HG03103 (cell line): Measurements from ENCODE around the gene KCNJ6.
"Not testable (repeated sequence)": the region's sequence is repeated elsewhere in the genome, so short reads cannot be mapped to it uniquely, and the experiment has no call there.

Experiments used
- ATAC-seq: cut with Tn5 transposase; IDR thresholded peaks from one replicate; pipeline ENCODE4 v1.9.1; 2021; ENCODE audit warnings: low read depth; ENCODE audit not compliant: unreplicated experiment

The KCNJ6 gene

DNA sequence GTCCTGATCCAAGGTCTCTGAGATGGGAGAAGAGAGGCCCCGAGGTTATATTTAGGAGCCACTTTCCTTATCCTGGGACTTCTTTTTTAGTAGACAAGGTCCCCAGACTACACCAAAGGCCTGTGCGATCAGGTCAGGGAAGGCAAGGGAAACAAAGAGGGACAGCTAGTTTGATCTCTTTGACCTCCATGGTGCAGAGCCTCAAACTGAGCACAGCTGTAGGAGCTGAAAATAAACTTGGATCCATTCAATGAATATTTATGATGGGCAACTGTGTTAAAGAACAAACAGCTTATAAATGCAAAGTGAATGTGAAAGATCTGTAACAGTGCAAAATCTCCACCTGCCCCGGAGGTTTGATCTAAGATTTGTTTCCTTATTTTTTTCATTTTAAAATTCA lies 293.1 kb downstream of the KCNJ6 start:
- ATAC-seq, result no peak

DNA sequence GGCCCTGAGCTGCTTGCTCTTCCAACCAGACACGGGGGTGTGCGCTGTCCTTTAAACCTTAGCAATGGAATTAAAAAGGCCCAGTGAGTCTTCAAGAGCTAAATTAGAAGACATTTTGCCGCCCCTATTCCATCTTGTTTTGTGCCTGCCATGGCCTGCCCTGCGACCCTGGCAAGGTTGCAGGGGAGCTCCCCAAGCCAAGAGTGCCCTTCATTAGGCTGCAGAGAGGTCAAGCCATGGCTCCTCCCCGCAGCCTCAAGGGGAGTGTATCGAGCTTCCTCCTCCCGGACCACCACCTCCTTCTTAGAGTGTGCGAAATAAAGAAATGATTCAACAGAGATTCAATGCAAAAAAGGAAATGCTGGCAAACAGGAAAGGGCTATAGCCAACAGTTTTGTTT lies 293.5 kb downstream of the KCNJ6 start:
- ATAC-seq, result no peak

DNA sequence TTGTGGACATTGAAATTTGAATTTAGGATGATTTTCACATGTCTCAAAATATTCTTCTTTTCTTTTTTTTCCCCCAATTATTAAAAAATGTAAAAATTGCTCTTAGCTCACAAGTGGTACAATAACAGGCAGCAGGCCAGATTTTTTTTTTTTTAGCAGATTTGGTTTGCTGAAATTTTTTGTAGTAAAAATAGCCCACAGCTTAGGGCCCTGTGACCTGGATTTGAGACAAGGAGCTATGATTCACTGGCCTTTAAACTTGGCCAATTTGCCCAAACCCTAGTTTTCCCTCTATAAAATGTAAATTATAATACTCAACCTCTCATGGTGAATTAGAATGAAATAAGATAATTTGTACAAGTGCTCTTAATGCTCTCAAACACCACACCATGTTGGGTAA lies 295.9 kb downstream of the KCNJ6 start:
- no peak for ATAC-seq

DNA sequence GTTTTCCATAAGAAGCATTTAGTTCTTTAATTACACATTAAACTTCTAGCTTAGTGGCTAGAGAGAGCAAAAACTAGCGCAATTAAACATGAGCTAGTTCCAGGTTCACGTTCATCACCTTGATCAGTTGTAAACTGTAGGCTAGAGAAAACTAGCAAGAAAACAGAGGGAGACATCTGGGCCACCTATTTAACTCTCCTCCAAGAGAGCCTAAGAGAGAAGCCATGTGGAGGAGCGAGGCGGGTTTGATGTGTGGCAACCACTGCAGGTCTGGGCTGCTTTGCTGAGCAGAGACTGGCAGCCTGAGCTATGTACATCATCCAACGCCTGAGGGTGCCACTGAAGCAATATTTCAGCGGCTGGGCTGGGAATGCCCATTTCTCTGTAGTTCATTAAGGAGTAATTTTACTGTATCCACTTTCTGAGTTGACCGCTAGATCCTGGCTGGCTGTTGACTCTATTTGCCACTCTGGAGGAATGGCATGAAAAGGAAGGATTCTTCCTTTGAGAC lies 296.7 kb downstream of the KCNJ6 start:
- ATAC-seq, result no peak

DNA sequence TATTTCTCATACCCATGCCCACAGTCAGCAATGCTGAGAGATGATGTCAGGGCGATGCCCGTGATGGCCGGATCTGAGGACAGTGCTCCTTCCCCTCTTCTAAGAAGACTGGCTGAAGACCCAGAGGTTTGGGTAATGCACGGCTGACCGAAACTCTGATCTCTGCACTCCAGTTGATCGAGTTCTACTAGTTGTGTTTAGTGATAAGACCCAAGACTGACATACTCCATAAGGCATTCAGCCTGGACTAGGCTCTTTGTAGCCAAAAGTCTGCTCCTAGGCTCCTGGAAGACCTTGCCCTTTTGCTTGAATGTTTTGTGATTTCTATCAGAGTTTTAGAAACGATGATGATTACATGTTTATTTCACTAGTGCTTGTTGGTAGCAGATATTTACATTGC lies 298.2 kb downstream of the KCNJ6 start:
- ATAC-seq, result no peak

DNA sequence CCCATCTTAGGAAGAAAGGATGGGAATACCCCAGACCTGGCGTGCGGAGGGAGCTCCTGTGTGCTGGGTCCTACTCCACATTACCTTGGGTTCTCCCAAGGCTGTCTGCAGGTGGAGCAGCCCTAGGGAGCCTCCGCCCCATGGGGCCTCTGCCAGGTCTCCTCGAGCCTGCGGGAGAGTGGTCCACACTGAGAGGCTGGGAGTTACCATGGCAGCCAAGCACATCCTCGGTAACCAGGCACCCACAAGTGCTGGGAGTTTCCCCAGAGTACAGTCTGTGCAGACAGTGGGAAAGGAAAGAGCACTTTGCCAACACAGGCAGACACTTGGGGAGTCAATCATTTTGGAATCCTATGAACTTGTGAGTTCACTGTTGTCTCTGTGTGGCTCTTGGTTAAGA lies 300.3 kb downstream of the KCNJ6 start:
- ATAC-seq, result no peak

DNA sequence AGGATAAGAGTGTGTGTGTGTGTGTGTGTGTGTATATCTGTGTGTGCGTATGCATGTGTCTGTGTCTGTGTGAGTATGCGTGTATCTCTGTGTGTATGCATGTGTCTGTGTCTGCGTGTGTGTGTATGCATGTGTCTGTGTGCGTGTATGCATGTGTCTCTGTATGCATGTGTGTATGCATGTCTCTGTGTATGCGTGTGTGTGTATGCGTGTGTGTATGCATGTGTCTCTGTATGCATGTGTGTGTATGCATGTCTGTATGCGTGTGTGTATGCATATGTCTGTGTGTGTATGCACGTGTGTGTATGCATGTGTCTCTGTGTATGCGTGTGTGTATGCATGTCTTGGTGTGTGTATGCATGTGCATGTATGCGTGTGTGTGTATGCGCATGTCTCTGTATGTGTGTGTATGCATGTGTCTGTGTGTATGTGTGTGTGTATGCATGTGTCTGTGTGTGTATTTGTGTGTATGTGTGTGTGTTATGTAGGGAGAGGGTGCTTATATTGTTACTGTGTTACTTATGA lies 301.8 kb downstream of the KCNJ6 start:
- no peak for ATAC-seq

DNA sequence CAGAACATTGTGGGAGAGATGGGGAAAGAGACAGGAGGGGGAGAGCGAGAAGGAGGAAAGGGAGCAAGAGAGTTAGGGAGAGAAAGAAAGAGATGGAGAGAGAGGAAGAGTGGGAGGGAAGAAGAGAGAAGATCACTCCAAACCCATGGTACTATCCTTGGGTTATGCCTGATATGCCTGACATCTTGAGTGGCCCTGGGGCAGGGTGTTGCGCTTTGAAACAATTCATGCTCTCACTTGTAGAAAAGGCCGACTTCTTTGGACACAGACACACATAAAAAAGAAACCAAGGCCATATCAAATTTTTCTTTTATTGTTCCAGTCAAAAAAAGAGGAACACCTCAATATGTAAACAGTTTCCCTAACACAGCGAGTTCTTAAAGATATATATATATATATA lies 309.2 kb downstream of the KCNJ6 start:
- ATAC-seq, result no peak

DNA sequence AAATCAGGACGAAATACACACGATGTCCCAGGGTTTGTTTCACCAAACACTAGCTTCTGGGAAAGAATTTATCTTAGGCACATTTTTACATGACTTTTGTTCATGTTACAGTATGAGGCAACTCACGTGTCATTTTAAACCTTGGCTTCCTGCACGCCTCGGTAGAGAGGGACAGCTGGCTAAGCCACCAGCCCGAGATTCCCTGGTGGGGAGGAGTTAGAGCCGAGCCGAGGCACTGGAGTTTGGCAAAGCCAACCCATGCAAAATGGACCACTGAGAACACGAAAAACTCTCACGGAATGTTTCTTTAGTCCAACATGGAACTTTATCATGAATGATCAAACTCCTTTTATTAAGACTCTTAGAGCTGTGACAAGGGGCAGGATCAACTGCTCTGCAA lies 309.7 kb downstream of the KCNJ6 start:
- ATAC-seq, result no peak

DNA sequence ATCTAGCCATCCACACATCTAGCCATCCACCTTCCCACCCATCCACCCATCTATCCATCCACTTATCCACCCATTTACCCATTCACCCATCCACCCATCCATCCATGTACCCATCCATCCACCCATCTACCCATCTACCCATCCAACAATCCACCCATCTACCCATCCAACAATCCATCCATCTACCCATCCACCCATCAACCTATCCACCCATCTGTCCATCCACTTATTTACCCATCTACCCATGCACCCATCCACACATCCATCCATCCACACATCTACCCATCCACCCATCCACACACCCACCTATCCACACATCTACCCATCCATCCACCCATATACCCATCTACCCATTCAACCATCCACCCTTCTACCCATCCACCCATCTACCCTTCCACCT lies 311.3 kb downstream of the KCNJ6 start:
- no peak for ATAC-seq

DNA sequence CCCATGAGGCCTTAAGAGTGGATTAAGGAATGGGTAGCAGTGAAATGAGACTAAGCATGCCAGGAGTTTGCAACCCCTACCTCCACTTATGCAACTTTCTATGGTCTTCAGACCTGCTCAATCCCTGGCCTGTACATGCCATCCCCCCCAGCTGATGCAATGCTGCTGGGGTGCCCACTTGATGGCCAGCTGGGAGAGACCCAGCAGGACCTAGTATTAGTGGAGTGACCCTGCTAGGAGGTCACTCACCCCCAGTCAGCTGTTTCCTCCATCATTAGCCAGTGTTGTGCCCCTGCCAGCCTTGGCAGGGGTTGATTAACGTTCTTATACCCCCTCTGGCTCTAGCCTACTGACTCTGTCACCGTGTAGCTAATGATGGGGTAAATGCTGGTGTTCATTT lies 313.1 kb downstream of the KCNJ6 start:
- ATAC-seq, result no peak

DNA sequence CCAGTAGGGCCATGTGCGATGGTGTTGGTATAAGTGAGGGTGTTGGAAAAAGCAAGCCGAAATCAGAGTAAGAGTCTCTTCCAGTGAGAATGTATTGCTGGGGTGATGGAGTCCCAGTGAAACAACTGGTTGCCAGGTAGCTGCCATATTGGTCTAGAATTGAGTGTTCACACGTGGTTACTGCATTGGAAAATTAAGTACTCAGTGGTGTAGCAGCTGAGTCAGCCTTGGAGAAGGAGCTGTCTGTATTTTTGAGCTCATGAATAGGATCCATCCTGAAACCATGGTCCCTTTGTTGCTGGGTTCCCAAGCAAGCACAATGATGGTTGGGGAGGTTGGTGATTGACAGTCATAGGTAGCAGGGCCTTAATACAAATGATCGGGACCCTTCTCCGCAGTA lies 314.3 kb downstream of the KCNJ6 start:
- ATAC-seq, result no peak

DNA sequence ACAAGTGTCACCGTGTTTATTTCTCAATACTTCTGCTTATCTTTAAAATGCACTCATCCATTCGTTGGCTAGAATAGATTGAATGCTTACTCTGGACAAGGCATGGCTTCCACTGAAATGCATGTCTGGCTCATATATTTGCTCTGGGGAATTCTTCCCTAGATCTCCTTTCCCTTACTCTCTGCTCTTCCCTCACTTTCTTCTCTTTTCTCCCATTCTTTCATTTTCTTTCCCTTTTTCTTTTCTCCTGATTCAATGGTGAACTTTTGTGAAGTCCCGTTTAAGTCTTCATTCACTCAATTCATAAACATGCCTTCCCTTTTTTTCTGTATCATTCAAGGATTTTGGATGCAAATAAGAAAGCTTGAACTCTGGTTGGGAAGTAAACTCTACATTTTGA lies 315.2 kb downstream of the KCNJ6 start:
- no peak for ATAC-seq

DNA sequence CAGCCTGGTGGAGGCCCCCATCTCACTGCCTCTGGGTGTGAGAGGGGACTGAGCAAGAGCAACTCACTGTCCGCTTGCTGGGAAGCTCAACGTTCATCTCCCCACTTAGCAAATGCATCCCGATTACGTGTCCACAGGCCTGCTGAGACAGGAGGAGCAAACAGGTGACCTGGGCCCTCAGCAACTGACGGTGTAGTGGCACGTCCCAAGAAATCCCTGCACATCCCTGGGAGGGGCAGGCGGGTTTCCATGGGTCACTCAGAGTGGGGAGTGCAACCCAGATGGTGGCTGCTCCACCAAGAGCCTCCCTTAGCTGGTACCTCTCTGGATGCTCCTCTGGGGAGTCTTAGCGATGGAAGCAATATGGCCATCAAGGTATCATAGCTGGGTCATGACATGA lies 320.3 kb downstream of the KCNJ6 start:
- ATAC-seq, result no peak

DNA sequence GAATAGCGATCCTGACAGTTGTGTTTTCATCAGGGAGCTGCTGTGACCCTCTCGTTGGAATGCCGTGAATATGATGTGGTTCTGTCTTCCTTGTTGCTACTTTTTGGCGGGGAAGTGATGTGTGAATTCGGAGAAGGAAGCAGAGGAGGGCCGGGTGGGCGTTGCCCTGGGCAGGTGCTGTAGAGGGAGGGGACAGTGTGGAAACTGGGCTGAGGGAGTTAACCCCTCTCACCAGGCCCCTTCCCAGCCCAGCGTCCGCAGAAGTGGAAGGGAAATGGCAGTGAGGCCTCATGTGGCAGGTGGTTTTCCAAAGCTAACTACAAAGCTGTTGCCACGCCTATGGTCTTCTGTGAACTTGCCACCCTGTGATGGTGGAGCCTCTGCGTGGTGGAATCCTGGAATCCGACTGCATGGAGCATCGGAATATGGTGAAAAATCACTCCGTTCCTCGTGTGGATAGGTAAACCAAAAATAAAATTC lies 321.7 kb downstream of the KCNJ6 start:
- no peak for ATAC-seq

DNA sequence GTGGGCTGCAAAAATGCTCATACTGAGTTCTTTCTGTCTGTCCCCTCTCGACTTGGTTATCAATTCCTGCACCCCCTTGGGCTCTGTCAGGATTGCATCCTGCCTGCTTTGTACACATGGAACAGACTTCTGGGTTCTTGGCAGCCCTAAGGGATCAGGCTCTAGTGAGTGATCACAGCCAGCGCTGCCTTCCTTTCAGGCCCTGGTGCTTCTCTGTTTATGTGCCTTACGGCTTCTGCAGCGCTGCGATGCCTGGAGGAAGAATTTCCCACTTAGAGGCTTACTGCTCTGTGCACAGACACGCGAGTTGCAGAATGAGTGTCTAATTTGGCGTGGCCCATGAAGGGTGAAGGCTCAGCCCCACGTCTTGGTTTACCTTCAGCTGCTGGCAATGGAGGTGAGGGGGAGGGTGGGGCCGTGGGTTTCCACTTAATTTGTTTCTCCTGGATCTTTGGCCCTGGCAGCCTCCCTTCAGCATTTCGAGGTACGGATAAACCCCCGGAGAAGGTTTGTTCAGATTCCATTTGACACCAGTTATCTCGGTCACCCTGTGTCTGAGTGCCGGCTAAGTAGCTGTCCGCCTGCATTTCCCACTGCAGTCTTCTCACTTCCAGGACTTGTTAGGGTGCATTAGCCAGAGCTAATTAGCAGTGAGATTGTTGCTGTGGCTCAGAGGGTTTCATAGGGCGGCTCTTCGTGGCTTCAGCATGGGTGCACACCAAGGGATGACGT lies 322.4 kb downstream of the KCNJ6 start:
- no peak for ATAC-seq

DNA sequence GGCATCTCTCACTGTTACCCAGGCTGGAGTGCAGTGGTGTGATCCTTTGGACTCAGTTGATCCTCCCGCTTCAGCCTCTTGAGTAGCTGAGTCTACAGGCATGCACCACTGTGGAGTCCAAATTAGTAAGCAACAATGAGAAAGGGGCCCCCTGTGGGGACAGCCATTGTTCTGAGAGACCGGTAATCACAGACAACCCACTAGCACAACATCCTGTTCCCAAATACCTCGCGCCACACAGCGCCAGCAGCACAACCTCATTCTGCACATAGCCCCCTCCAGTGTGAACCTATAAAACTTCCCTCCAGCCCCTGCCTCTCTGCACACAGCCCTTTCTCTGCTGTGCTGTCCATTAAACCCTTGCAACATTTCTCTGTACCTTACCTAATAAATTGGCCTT lies 323.2 kb downstream of the KCNJ6 start:
- ATAC-seq, result no peak

DNA sequence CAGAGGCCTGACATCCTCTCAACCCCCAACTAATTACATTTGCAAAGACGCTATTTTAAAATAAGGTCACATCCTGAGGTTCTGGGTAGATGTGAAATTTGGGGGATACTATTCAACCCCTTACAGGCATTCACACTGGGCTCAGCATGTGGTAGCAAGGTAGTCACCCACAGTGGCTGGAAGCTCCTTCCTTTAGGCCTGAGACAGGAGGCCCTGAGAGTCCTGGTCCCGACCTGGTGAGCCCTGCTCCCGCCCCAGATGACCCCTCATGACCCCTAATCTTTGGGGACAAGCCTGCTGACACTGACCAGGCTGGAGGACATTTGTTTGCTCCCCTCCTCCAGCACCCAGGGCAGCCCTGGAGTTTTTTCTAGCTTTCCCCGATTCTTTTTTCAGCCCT lies 323.8 kb downstream of the KCNJ6 start:
- ATAC-seq, result no peak

DNA sequence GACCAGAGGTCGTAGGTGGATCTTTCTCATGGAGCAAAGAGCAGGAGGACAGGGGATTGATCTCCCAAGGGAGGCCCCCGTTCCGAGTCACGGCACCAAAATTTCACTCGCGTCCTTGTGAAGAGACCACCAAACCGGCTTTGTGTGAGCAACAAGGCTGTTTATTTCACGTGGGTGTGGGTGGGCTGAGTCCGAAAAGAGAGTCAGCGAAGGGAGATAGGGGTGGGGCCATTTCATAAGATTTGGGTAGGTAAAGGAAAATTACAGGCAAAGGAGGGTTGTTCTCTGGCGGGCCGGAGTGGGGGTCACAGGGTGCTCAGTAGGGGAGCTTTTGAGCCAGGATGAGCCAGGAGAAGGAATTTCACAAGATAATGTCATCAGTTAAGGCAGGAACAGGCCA lies 324.3 kb downstream of the KCNJ6 start:
- ATAC-seq, result not testable (repeated sequence)

DNA sequence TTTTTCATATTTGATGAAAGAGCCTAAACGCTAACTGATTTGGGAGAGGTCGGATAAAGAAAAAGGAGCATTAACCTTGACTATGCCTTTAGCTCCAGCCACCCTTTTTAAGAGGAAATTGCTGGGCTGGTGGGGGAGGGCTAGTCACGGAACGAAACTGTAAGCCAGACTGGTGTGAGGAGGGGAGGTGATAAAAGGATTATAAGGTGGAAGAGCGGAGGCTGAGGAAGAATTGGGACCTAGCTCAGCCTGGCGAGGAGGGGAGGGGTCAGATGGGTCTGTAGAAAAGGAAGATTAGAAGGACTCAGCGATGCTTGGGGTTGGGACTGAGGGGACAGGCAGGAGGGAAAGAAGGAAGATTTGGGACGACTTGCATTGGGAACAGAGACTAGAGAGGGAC lies 325.4 kb downstream of the KCNJ6 start:
- not testable (repeated sequence) for ATAC-seq

DNA sequence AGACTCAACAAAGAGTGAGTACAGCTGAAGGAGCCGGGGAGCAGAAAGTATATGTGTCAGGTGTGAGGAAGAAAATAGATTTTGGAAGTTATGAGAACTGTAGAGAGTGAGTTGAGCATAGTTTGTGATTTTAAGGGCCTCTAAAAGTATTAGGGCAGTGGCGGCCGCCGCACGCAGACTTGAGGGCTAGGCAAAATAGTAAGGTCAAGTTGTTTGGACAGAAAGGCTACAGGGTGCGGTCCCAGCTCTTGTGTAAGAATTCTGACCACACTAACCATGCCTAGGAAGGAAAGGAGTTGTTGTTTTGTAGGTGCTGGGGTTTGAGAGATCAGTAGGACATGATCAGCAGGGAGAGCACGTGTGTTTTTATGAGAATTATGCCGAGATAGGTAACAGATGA lies 327.6 kb downstream of the KCNJ6 start:
- not testable (repeated sequence) for ATAC-seq

DNA sequence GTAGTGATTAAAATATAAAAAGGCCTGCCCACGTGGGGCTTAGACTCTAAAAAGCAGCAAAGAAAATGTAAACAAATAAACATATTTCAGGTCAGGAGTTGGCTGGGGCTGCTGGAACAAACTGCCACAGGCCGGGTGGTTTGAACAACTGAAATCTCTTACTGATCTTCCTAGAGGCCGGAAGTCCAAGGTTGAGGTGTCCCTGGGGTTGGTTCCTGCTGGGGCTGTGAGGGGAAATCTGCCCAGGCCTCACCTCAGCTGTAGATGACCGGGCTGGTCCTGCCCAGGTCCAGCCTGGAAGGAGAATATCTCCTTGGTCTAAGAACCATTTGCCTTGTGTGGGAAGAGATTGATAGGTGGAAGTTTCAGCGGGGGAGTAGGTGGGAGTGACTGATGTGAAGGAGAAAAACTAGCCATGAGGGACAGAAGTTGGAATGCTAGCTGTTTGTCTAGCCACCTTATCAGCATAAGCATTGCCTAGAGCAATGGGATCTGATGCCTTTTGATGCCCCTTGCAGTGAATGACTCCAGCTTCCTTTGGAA lies 328.6 kb downstream of the KCNJ6 start:
- ATAC-seq, result no peak
